Ectodermal cell (in vitro differentiated cells): ENCODE measurements around the gene CDH4.

ENCODE experiments used
- H3K27ac ChIP-seq: 2 replicates; pipeline ENCODE4 v1.7.0; 2013; ENCODE audit warnings: mild to moderate bottlenecking, low read depth, low read length; ENCODE audit not compliant: insufficient read depth, poor library complexity, severe bottlenecking
- H3K27me3 ChIP-seq: 2 replicates; pipeline ENCODE4 v1.7.0; 2013; ENCODE audit warnings: mild to moderate bottlenecking, low read length; ENCODE audit not compliant: insufficient read depth, control insufficient read depth, poor library complexity, severe bottlenecking
- H3K36me3 ChIP-seq: one replicate; pipeline ENCODE4 v1.7.0; 2013; ENCODE audit warnings: low read length; ENCODE audit not compliant: control insufficient read depth, insufficient read depth
- H3K4me1 ChIP-seq: one replicate; pipeline ENCODE4 v1.7.0; 2013; ENCODE audit warnings: low read length; ENCODE audit not compliant: control insufficient read depth, insufficient read depth
- H3K4me3 ChIP-seq: 2 replicates; pipeline ENCODE4 v1.7.0; 2013; ENCODE audit warnings: low read depth, low read length, control low read depth; ENCODE audit not compliant: insufficient read depth
- H3K9me3 ChIP-seq: 2 replicates; pipeline ENCODE4 v1.7.0; 2013; ENCODE audit warnings: mild to moderate bottlenecking, low read length, moderate library complexity; ENCODE audit not compliant: control insufficient read depth
- WGBS, 2 experiments: methylation state at CpG; one replicate each; pipeline ENCODE4 v1.1.7; 2013; ENCODE audit warnings: missing lambda C conversion rate in 2 of 2; 5-methylcytosine and 5-hydroxymethylcytosine counted together

Gene CDH4

DNA sequence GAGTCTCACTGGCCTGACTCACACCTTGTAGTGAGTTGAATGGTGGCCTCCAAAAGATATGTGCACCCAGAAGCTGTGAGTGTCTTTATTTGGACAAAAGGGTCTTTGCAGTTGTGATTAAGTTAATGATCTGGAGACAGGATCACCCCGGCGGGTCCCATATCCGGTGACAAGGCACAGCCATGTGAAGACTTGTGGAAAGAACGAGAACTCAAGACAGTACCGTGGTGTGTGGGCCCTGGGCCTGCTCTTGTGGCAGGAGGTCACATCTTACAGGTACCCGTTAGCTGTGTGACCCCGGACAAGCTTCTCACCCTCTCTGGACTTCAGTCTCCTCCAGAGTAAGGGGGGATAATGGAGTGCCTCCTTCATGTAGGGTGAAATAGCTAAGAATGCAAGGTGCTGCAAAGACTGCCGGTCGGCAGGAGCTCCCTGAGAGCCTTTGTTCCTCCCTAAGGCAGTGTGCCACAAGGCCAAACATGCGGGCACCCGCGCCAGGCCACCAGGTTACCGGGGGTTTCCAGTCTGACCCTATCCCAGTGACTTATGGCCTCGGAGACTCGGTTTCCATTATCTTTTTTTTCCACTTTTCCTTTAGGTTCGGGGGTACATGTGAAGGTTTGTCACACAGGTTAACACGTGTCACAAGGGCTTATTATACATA is 39.2 kb downstream of the CDH4 start:
- H3K36me3 ChIP-seq, result no peaks in the 10 kb centered on the region
- peaks cover 9% of the 10 kb centered on the region for H3K4me1 ChIP-seq
- no peak overlapping the region for H3K27ac ChIP-seq
- WGBS, 2 experiments, result 93 to 95% methylated on average over 17 of the region's 17 CpGs
- no peaks in the 10 kb centered on the region for H3K27me3 ChIP-seq
- H3K4me3 ChIP-seq, result no peak overlapping the region
- no peaks in the 10 kb centered on the region for H3K9me3 ChIP-seq

DNA sequence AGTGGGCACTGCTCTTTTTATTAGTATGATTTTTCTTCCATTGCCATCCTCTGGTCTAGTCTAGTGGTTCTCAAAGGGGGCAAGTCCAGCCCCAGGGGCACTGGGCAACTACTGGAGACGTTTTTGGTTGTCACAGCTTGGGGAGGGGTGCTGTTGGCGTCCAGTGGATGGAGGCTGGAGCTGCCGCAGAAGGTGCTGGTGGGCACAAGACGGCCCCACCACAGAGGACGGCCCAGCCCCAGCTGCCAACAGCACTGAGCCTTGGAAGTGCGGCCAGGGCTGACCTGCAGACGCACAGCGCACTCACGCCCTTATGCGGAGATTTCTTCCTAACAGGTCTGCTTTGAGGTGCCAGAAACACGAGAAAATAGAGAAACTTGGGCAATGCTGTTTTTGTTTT is 40.3 kb downstream of the CDH4 start:
- no peaks in the 10 kb centered on the region for H3K27me3 ChIP-seq
- H3K9me3 ChIP-seq, result no peaks in the 10 kb centered on the region
- no peak overlapping the region for H3K27ac ChIP-seq
- no peak overlapping the region for H3K4me3 ChIP-seq
- H3K36me3 ChIP-seq, result no peaks in the 10 kb centered on the region
- WGBS, 2 experiments, result 92 to 94% methylated on average over 11 of the region's 11 CpGs
- peaks cover 6% of the 10 kb centered on the region for H3K4me1 ChIP-seq

DNA sequence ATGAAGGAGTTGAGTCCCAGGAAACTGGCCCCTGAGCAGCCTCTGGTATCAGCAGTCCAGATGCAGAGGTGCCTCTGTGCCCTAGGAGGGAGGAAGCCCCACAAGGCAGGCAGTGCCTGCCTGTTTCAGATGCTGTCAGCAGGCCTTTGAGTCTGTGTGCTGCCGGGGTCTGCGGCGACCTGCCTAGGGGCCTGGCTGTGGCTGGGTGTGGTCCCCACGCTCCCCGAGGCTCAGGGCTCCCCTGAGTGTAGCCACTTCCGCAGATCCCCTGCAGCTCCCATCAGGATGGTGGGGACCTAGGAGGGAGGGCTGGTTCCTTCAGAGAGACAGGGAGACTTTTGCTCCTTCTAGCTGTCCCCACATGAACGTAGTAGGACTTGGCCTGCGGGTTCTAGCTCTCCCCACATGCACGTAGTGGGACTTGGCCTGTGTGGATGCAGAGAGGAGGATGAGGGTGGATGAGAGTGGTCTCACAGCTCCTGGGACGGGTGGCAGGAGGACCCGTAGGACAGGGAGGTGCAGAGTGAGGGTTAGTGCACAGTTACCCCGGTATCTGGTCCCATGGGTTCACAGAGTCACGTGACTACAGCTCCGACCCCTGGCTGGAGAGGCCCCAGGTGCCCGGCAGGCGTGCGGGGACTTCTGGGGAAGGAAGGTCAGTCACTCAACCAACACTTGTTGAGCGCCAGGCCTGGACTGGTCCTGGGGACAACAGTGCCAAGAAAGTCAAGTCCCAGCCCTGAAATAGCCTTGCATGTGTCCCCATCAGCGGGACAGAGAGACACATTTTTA is 41.0 kb downstream of the CDH4 start:
- H3K4me3 ChIP-seq, result no peak overlapping the region
- H3K9me3 ChIP-seq, result no peaks in the 10 kb centered on the region
- no peaks in the 10 kb centered on the region for H3K4me1 ChIP-seq
- H3K27ac ChIP-seq, result no peak overlapping the region
- H3K27me3 ChIP-seq, result no peaks in the 10 kb centered on the region
- WGBS, 2 experiments, result 95% methylated on average over 19 of the region's 19 CpGs
- H3K36me3 ChIP-seq, result no peaks in the 10 kb centered on the region

DNA sequence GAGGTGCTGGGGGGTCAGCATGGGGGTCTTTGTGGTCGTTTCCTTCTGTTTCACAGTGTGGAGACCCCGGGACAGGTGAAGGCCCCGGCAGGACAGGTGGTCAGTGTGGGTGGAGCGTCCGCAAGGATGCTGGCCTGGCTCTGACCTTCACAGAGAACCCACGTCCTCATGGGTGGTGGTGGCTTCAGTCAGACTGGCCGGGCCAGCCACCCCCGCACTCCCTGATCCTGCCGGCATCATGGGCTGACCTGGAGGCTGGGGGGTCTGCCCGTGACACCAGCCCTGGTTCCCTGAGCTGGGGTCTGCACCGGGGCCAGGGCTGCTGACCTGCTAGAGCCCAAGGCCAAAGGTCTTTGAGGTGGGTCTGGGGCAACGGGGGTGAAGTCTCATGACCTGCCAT is 41.9 kb downstream of the CDH4 start:
- Histone ChIP-seq H3K9me3 (no peaks in the 10 kb centered on the region), H3K27me3 (no peaks in the 10 kb centered on the region), H3K27ac (no peak overlapping the region), H3K36me3 (no peaks in the 10 kb centered on the region), H3K4me1 (no peaks in the 10 kb centered on the region), H3K4me3 (no peak overlapping the region)
- WGBS, 2 experiments, result 94 to 95% methylated on average over 12 of the region's 12 CpGs

DNA sequence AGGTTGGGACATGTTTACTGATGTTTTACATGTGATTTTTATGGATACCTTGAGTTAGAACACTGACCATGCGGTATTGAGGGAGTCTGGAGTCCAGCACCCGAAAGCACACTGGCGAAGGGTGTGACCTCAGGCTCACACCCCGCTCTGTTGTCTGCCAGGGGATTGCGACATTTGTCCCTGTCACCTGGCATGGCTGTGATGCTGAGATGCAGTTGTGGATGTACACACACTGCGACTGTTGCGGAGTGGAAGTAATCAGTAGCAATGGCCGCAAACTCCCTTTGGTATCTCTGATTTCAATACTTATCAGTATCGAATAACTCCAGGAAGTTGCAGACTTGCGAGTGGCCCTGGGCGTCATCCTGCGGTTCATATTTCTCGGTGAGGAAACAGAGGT is 43.2 kb downstream of the CDH4 start:
- WGBS, 2 experiments, result 96% methylated on average over 13 of the region's 13 CpGs
- Histone ChIP-seq H3K4me3 (no peak overlapping the region), H3K27ac (no peak overlapping the region)

DNA sequence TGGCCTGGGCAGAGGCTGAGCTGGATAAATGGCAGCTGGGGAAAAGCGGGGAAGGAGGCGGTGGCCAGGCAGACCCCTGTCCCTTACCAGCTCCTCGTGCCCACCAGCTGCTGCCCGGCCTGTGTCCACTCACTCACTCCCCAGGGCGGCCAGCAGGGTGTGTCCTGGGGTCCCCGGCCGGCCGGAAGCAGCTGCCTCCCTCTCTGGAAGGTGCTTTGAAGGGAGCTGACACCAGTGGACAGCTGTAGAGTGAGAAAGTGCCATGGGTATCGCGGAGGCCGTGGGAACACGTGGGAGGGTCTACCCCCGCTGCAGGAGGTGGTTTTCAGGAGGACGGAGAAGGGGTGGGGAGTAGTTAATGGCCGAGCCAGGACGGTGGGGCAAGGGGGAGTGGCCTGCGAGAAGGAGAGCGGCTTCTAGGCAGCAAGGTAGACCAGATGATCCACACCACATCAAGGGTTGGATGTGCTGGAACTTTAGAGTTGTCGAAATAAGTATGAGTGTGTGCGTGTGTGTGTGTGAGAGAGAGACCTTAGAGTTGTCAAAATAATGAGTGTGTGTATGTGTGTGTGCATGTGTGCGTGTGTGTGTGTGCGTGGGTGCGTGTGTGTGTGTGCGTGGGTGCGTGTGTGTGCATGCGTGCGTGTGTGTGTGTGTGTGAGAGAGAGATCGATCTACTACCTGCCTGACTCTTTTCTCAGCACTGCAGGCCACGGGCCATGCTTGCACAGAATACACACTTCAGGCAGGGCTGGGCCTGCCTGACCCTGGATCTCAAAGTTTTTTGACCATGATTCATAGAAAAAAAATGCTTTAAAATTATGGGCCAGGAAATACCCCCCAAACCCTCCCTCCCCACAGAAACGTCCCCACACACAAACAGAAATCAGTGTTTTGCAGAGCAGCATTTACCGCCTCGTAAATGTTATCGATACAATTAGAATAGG is 43.9 kb downstream of the CDH4 start:
- 77 to 78% methylated on average over 33 of the region's 33 CpGs for WGBS, 2 experiments

More for the DNA sequence above, 43.2 kb downstream of the CDH4 start:
- Histone ChIP-seq H3K4me1 (no peaks in the 10 kb centered on the region), H3K27me3 (no peaks in the 10 kb centered on the region), H3K36me3 (no peaks in the 10 kb centered on the region), H3K9me3 (no peaks in the 10 kb centered on the region)

DNA sequence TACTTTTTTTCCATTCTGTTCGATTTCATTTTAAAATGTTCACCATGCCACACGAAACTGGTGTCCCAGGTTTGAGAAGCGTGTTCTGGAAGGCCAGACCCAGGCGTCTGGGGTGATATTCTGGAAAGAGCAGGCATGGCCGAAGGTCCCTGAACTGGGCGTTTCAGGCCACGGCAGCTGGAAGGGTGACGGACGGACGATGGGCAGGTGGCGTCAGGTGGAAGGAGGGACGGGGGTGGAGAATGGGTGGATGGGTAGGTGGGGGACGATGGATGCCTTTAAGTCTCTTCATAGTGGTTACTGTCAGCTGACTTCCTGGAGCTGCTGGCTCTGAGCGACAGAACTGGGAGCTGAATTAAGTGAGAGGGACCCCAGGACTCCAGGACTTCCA is 44.6 kb downstream of the CDH4 start:
- WGBS, 2 experiments, result 88 to 89% methylated on average over 14 of the region's 14 CpGs
- Histone ChIP-seq H3K27ac (no peak overlapping the region), H3K36me3 (no peaks in the 10 kb centered on the region), H3K4me1 (peaks cover 5% of the 10 kb centered on the region), H3K9me3 (no peaks in the 10 kb centered on the region), H3K4me3 (no peak overlapping the region), H3K27me3 (no peaks in the 10 kb centered on the region)

More for the DNA sequence above, 43.9 kb downstream of the CDH4 start:
- H3K4me1 ChIP-seq, result peaks cover 5% of the 10 kb centered on the region
- H3K36me3 ChIP-seq, result no peaks in the 10 kb centered on the region
- no peak overlapping the region for H3K27ac ChIP-seq
- H3K4me3 ChIP-seq, result no peak overlapping the region
- H3K27me3 ChIP-seq, result no peaks in the 10 kb centered on the region
- H3K9me3 ChIP-seq, result no peaks in the 10 kb centered on the region

DNA sequence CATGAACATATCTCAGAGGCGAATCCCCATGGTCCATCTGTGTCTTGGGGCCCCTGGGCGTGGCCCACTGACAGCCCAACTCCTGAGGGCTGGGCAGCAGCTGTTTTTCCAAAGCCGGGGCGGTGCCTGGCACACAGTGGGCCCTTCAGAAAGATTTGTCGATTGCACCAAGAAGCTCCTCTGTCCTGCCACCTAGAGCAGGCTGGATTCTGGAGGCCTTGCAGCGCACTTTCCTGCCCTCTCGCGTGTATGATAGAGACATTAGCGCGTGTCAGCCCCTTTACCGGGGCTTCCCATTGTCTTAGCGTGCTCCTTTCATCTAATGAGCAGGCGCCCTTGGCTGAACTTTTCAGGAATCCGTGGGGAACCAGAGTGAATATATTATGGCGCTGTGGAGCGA is 45.4 kb downstream of the CDH4 start:
- Histone ChIP-seq H3K36me3 (no peaks in the 10 kb centered on the region), H3K4me1 (peaks cover 5% of the 10 kb centered on the region), H3K9me3 (no peaks in the 10 kb centered on the region), H3K27ac (no peak overlapping the region), H3K4me3 (no peak overlapping the region), H3K27me3 (no peaks in the 10 kb centered on the region)
- 94 to 95% methylated on average over 16 of the region's 16 CpGs for WGBS, 2 experiments

DNA sequence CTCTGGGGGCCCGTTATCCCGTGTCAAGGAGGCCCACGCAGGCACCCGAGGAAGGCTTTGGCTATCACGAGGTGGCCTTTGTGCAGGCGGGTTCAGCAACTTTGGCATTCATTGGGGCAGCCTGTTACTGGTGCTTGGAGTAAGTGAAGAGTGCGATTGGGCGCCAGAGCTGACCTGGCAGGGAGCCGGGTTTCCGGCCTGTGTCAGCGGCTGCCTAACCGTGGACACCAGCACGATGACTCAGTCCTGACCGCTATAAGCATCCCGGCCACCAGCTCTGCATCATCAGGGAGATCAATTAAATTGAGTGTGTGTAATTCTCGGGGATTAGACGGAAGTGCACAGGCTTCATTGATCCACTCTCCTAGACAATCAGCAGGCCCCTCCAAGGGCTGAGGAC is 45.9 kb downstream of the CDH4 start:
- Histone ChIP-seq H3K4me1 (peaks cover 5% of the 10 kb centered on the region), H3K27me3 (no peaks in the 10 kb centered on the region), H3K27ac (no peak overlapping the region), H3K36me3 (no peaks in the 10 kb centered on the region), H3K9me3 (no peaks in the 10 kb centered on the region), H3K4me3 (no peak overlapping the region)
- 95 to 97% methylated on average over 17 of the region's 17 CpGs for WGBS, 2 experiments

DNA sequence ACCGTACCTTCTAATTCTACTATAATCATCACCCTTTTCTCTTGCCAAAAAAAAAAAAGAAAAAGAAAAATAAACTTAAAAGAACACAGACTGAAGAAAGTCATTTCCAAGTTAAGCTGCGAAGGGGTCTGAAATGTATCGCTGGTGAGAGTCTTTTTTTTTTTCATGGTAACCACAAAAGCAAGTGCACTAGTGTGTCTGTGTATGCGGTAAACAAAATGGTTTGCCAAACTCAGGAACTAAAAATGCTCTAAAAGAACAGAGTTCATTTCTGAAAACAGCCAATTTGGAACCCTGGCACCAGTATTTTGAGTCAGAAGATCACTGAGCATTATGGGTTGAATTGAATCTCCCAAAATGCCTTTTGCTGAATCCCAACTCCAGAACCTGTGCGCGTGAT is 46.6 kb downstream of the CDH4 start:
- Histone ChIP-seq H3K4me1 (peaks cover 5% of the 10 kb centered on the region), H3K9me3 (no peaks in the 10 kb centered on the region), H3K36me3 (no peaks in the 10 kb centered on the region), H3K27ac (no peak overlapping the region), H3K27me3 (no peaks in the 10 kb centered on the region), H3K4me3 (no peak overlapping the region)
- 92 to 93% methylated on average over 6 of the region's 6 CpGs for WGBS, 2 experiments
